Tibial artery (tissue), 4 donors: ENCODE results near the gene ADSS2.

Source experiments
- DNase-seq, 2 donors: peaks; one replicate each; pipeline ENCODE4 v3.0.0-alpha.2; 2019
- H3K27ac ChIP-seq, 2 donors: fragments of 200-600 bp; sonication (generic) in 1 of 2; 1 replicate in 1 of 2; 2 replicates in 1 of 2; pipeline ENCODE4 v1.5.1; 2018 to 2019; ENCODE audit warnings: mild to moderate bottlenecking in 1 of 2
- H3K27me3 ChIP-seq, 2 donors: fragments of 200-600 bp; sonication (generic) in 1 of 2; one replicate each; pipeline versions ENCODE4 v1.5.1 to v1.6.0; 2016 to 2019
- H3K36me3 ChIP-seq, 3 donors: fragments of 200-600 bp; sonication (generic) in 2 of 3; one replicate each; pipeline ENCODE4 v1.5.1; 2016 to 2019; ENCODE audit warnings: mild to moderate bottlenecking in 2 of 3
- H3K4me1 ChIP-seq, 4 donors: fragments of 200-600 bp; sonication (generic) in 2 of 4; 1 replicate in 3 of 4; 2 replicates in 1 of 4; pipeline ENCODE4 v1.5.1; 2016 to 2019
- H3K4me3 ChIP-seq, 2 donors: fragments of 200-600 bp; sonication (generic) in 1 of 2; 1 replicate in 1 of 2; 2 replicates in 1 of 2; pipeline ENCODE4 v1.5.1; 2018 to 2019; ENCODE audit warnings: mild to moderate bottlenecking in 2 of 2
- H3K9me3 ChIP-seq, 3 donors: fragments of 200-600 bp; sonication (generic) in 1 of 3; one replicate each; pipeline ENCODE4 v1.5.1; 2016 to 2019
- intact Hi-C: fragments of 100-400 bp; cut with DNase I; formaldehyde crosslinking; loops from one replicate; pipeline ENCODE4 v1.15.0; 2023; ENCODE audit warnings: low total_unique reads
- TF ChIP-seq, protein P1 (sequence below), 2 experiments: fragments of 200-600 bp in 1 of 2; fragments of 450-650 bp in 1 of 2; IDR thresholded peaks; one replicate each; pipeline ENCODE4 v1.5.1; 2017 to 2019; ENCODE audit warnings: antibody characterized with exemption in 2 of 2, mild to moderate bottlenecking in 1 of 2, moderate library complexity in 1 of 2

ADSS2 gene

GRCh38 chr1:244419024-244419423 is 32.7 kb downstream of the ADSS2 start:
- TF ChIP-seq, protein P1, sequence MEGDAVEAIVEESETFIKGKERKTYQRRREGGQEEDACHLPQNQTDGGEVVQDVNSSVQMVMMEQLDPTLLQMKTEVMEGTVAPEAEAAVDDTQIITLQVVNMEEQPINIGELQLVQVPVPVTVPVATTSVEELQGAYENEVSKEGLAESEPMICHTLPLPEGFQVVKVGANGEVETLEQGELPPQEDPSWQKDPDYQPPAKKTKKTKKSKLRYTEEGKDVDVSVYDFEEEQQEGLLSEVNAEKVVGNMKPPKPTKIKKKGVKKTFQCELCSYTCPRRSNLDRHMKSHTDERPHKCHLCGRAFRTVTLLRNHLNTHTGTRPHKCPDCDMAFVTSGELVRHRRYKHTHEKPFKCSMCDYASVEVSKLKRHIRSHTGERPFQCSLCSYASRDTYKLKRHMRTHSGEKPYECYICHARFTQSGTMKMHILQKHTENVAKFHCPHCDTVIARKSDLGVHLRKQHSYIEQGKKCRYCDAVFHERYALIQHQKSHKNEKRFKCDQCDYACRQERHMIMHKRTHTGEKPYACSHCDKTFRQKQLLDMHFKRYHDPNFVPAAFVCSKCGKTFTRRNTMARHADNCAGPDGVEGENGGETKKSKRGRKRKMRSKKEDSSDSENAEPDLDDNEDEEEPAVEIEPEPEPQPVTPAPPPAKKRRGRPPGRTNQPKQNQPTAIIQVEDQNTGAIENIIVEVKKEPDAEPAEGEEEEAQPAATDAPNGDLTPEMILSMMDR (IDR thresholded peaks at IDR 0.05), result no peak
- no peak overlapping the region for H3K27ac ChIP-seq
- H3K4me1 ChIP-seq, result peaks cover 0 to 14% (median 4%) of the 10 kb centered on the region in 4 donors
- no peak overlapping the region for H3K4me3 ChIP-seq
- intact Hi-C loops, result no loop called here
- H3K27me3 ChIP-seq, result no peaks in the 10 kb centered on the region
- DNase-seq, result no peak
- H3K9me3 ChIP-seq, result no peaks in the 10 kb centered on the region
- peaks cover 60 to 99% (median 72%) of the 10 kb centered on the region in 3 donors for H3K36me3 ChIP-seq

DNA sequence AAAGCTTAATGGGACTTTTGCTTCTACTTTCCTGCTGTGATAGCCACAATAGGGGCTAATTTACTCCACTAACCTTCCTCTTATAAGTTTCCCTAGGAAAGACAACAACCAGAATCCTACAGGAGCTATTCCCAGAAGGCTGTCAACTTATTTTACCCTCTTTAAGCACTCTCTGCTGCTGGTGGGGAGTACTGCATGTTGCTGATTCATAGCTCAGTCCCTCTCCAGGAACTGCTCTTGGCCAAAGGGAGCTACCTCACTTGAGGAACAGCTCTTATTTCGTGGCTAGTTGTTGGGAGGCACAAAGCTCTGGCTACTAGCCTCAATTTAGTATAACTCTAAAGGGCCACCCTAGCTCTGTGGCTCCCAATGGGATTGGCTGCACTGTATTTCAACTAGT is 37.2 kb downstream of the ADSS2 start:
- H3K4me3 ChIP-seq, result no peak overlapping the region
- intact Hi-C loops, result no loop called here
- no peak for DNase-seq
- H3K27me3 ChIP-seq, result no peaks in the 10 kb centered on the region
- TF ChIP-seq, protein P1 (IDR thresholded peaks at IDR 0.05), result no peak
- H3K27ac ChIP-seq, result no peak overlapping the region
- no peaks in the 10 kb centered on the region for H3K9me3 ChIP-seq
- no peaks in the 10 kb centered on the region for H3K4me1 ChIP-seq
- H3K36me3 ChIP-seq, result peaks cover 80 to 96% (median 94%) of the 10 kb centered on the region in 3 donors

DNA sequence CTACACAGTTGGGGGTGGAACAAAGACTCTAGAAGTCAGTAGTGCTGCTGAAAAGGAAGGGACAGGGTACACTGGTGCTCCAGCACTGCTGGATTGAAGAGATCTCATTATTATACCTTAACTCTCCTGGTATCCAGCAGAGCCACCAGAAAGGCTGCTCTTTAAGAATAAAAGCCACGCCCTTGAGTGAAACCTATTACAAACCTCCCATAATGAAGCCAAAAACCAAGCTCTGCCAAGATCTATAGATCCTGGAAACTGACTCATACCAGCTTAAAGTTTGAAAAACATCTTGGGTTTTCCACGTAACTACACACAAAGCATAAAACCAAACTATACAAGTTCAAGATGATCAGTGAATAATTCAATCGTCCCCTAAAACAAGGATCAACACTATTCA is 38.0 kb downstream of the ADSS2 start:
- no peak for DNase-seq
- peaks cover 75 to 100% (median 91%) of the 10 kb centered on the region in 3 donors for H3K36me3 ChIP-seq
- no peaks in the 10 kb centered on the region for H3K27me3 ChIP-seq
- H3K27ac ChIP-seq, result no peak overlapping the region
- no peaks in the 10 kb centered on the region for H3K4me1 ChIP-seq
- intact Hi-C loops, result no loop called here
- H3K4me3 ChIP-seq, result no peak overlapping the region
- TF ChIP-seq, protein P1 (IDR thresholded peaks at IDR 0.05), result no peak
- no peaks in the 10 kb centered on the region for H3K9me3 ChIP-seq

DNA sequence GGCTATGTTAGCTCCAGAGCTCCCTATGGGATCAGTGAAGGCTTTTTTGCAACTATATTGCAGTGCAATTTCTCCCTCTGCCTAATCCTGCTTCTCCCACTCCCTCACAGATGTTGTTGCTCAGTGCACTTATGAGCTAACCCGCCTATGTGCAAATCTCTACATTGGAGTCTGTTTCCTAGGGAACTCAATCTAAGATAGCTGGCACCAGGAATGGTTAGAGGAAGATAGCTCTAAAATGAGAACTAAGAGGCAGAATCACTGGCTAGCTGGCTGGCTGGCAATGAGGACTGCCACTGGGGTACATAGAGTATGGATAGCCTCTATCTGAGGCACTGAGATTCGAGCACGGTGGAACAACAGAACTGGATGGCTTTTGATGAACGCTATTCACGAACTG is 39.5 kb downstream of the ADSS2 start:
- Histone ChIP-seq H3K9me3 (no peaks in the 10 kb centered on the region), H3K4me1 (no peaks in the 10 kb centered on the region), H3K4me3 (no peak overlapping the region), H3K27me3 (no peaks in the 10 kb centered on the region), H3K36me3 (peaks cover 69 to 92% (median 86%) of the 10 kb centered on the region in 3 donors), H3K27ac (no peak overlapping the region)
- intact Hi-C loops, result no loop called here
- TF ChIP-seq, protein P1 (IDR thresholded peaks at IDR 0.05), result no peak
- no peak for DNase-seq

DNA sequence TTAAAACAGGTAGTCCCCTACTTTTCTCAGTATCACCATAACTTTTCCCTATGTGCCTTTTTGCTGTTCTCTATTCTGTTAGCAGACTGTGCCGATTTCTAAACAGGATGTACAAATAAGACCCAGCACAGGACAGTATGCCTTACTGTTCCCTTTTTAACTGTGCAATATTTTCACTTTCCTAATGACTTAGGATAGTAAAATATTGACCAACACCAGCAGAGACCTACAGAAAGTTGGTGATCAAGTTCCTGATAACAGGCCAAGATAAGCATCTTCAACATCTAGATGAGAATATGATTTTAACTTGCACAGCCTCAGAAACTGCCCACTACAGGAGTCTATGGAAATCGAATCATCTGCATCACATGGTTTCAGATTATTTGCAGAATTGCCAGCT is 42.0 kb downstream of the ADSS2 start:
- TF ChIP-seq, protein P1 (IDR thresholded peaks at IDR 0.05), result no peak
- Histone ChIP-seq H3K4me1 (no peaks in the 10 kb centered on the region), H3K27ac (no peak overlapping the region), H3K4me3 (no peak overlapping the region), H3K36me3 (peaks cover 51 to 81% (median 76%) of the 10 kb centered on the region in 3 donors), H3K27me3 (no peaks in the 10 kb centered on the region), H3K9me3 (no peaks in the 10 kb centered on the region)
- intact Hi-C loops, result no loop called here
- no peak for DNase-seq

DNA sequence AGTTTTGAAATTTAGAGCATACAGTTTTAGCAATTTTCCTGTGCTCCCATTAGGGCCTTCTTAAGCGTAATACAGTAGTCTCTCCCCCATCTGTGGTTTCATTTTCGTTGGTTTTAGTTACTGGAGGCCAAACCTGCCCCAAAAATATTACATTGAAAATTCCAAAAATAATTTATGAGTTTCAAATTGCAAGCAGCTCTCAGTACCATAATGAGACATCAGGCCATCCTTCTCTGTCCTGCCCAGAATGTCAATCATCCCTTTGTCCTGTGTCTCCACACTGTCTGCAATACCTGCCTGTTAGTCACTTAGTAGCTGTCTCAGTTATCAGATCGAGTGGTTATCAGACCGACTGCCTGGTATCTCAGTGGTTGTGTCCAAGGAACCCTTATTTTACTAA is 45.4 kb downstream of the ADSS2 start:
- Histone ChIP-seq H3K27me3 (no peaks in the 10 kb centered on the region), H3K36me3 (peaks cover 48 to 77% (median 70%) of the 10 kb centered on the region in 3 donors), H3K4me3 (no peak overlapping the region), H3K4me1 (no peaks in the 10 kb centered on the region), H3K9me3 (peaks cover 0 to 8% (median 3%) of the 10 kb centered on the region in 3 donors), H3K27ac (no peak overlapping the region)
- TF ChIP-seq, protein P1 (IDR thresholded peaks at IDR 0.05), result no peak
- DNase-seq, result no peak
- intact Hi-C loops, result no loop called here
